ENCODE measurements around the gene PHLDA2.

- TF ChIP-seq SP1 (IDR thresholded peaks at IDR 0.05) (no peak), LEF1 (IDR thresholded peaks at IDR 0.05; ENCODE audit: borderline replicate concordance) (no peak), FOXK2 (IDR thresholded peaks at IDR 0.05) (no peak), ZNF384 (IDR thresholded peaks at IDR 0.05) (no peak), CTBP1 (IDR thresholded peaks at IDR 0.05; ENCODE audit: borderline replicate concordance) (no peak), TARDBP (IDR thresholded peaks at IDR 0.05) (no peak), BHLHE40 (IDR thresholded peaks at IDR 0.05; ENCODE audit: borderline replicate concordance) (no peak), L3MBTL2 (conservative IDR thresholded peaks at IDR 0.05) (no peak), FOXA1 (IDR thresholded peaks at IDR 0.05) (no peak), NFRKB (IDR thresholded peaks at IDR 0.05) (no peak), PKNOX1 (IDR thresholded peaks at IDR 0.05) (no peak), SUZ12 (IDR thresholded peaks at IDR 0.05) (no peak)
Measured at GRCh38 chr11:2886936-2887335, 42.3 kb downstream of the PHLDA2 start.

Data from HEK293T (cell line).